ENCODE measurements around the gene APEH.

Gene APEH

DNA sequence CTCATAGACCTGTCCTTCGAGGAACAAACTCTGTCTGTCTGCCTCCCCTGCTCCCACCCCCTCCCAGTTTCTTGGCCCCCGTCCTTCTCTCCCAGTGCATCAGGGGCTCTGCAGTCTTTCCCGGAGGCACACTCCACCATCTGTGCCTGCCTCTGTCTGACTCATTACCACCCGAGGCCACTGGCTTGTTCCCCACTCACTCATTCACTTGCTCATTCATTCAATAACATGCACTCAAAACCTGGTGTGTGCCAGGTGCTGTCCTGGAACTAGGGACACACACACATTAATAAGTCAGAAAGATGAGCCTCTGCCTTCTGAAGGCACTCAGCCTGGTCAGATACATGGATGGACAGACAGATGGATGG is 32.9 kb downstream of the APEH start:
- TF ChIP-seq, protein P1, sequence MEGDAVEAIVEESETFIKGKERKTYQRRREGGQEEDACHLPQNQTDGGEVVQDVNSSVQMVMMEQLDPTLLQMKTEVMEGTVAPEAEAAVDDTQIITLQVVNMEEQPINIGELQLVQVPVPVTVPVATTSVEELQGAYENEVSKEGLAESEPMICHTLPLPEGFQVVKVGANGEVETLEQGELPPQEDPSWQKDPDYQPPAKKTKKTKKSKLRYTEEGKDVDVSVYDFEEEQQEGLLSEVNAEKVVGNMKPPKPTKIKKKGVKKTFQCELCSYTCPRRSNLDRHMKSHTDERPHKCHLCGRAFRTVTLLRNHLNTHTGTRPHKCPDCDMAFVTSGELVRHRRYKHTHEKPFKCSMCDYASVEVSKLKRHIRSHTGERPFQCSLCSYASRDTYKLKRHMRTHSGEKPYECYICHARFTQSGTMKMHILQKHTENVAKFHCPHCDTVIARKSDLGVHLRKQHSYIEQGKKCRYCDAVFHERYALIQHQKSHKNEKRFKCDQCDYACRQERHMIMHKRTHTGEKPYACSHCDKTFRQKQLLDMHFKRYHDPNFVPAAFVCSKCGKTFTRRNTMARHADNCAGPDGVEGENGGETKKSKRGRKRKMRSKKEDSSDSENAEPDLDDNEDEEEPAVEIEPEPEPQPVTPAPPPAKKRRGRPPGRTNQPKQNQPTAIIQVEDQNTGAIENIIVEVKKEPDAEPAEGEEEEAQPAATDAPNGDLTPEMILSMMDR (IDR thresholded peaks at IDR 0.05; ENCODE audit: low read depth, low read length), result no peak
- H3K4me3 ChIP-seq (ENCODE audit: low read depth, low read length), result no peak overlapping the region

DNA sequence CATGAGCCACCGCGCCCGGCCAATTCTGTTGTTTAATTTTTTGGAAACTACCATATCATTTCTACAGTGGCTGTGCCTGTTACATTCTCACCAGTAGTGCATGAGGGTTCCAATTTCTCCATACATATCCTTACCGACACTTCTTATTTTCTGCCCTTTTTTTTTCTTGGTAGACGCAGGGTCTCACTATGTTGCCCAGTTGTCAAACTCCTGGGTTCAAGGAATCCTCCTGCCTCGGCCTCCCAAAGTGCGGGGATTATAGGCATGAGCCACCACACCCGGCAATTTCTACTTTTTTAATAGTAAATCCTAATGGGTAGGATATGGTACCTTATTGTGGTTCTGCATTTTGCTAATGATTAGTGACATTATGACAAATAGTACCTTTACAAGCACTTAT is 35.7 kb downstream of the APEH start:
- H3K4me3 ChIP-seq (ENCODE audit: low read depth, low read length), result no peak overlapping the region
- TF ChIP-seq, protein P1 (IDR thresholded peaks at IDR 0.05; ENCODE audit: low read depth, low read length), result no peak

DNA sequence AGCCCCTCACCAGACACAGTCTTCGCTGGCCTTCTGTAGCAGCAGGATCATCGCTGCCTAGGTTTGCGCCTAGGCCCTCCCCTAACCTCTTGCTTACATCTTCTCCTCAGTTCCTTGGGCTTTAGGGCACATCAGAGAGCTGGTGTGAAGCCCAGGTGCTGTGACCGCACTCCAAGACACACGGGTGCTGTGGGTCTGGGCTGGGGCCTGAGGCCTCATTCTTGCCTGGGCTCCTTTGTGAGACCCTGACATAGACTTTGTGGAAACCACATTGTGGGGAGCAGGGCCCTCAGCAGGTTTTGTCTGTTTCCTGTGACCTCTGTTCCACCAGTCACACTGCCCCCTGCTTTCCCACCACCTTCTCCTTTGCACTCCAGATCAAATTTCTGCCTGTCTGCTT is 37.3 kb downstream of the APEH start:
- TF ChIP-seq, protein P1 (IDR thresholded peaks at IDR 0.05; ENCODE audit: low read depth, low read length), result no peak
- no peak overlapping the region for H3K4me3 ChIP-seq (ENCODE audit: low read depth, low read length)

GRCh38 chr3:49712166-49712565 is 38.0 kb downstream of the APEH start:
- no peak overlapping the region for H3K4me3 ChIP-seq (ENCODE audit: low read depth, low read length)
- TF ChIP-seq, protein P1 (IDR thresholded peaks at IDR 0.05; ENCODE audit: low read depth, low read length), result no peak

- H3K4me3 ChIP-seq (ENCODE audit: low read depth, low read length), result no peak overlapping the region
- TF ChIP-seq, protein P1 (IDR thresholded peaks at IDR 0.05; ENCODE audit: low read depth, low read length), result no peak
Observed at GRCh38 chr3:49712631-49713317, 38.6 kb downstream of the APEH start.

DNA sequence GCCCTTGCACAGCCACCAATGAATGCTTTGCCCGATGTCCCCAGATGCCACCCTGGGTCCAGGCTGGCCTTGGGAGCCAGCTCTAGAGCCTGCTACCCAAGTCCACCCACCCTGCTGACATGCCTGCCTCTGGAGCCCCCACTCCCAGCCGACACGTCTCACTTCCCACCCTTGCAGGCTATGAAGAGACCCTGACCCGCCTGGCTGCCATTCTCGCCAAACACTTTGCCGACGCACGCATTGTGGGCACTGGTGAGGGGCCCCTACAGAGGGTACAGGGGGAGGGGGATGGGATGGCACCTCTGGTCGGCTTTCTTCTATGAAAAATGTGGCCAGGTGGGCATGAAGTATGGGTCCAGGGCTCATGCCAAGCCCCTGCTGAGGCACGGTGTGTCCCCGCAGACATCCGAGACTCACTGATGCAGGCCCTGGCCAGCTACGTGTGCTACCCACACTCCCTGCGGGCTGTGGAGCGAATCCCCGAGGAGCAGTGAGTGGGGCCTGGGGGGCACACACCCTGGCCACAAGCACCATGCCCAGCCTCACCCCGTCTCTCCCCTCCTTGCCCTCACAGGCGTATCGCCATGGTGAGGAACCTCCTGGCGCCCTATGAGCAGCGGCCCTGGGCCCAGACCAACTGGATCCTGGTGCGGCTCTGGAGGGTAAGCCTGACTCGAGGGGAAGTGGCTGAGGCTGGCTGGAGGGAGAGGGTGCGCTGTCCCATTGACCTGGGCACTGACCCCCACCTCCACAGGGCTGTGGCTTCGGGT is 39.4 kb downstream of the APEH start:
- TF ChIP-seq, protein P1 (IDR thresholded peaks at IDR 0.05; ENCODE audit: low read depth, low read length), result no peak
- H3K4me3 ChIP-seq (ENCODE audit: low read depth, low read length), result no peak overlapping the region
